Gastroesophageal sphincter (tissue), 4 donors: ENCODE measurements around the gene TBRG4. TPM values are rescaled to one million over a fixed set of nuclear protein-coding genes. Genes with fewer than 3 reads are reported as not detected.
A peak's percentile ranks its signal among the peaks of the same experiment; 100 is the strongest.

ENCODE experiments used
- ATAC-seq: fragments of 150-250 bp; one replicate; pipeline ENCODE4 v1.9.1; 2016; ENCODE audit warnings: mild to moderate bottlenecking, moderate library complexity
- H3K27ac ChIP-seq, 4 donors: fragments of 200-600 bp; sonication (generic) in 3 of 4; 1 replicate in 3 of 4; 2 replicates in 1 of 4; pipeline ENCODE4 v1.5.1; 2016 to 2019
- H3K27me3 ChIP-seq: fragments of 200-600 bp; sonication (generic); one replicate; pipeline ENCODE4 v1.5.1; 2019
- H3K36me3 ChIP-seq, 2 donors: fragments of 200-600 bp; sonication (generic); one replicate each; pipeline ENCODE4 v1.5.1; 2019; ENCODE audit warnings: control low read depth in 1 of 2
- H3K4me1 ChIP-seq, 3 donors: fragments of 200-600 bp; sonication (generic); 1 replicate in 2 of 3; 2 replicates in 1 of 3; pipeline ENCODE4 v1.5.1; 2016 to 2019; ENCODE audit warnings: control low read depth in 2 of 3
- H3K4me3 ChIP-seq, 2 donors: fragments of 200-600 bp; sonication (generic); one replicate each; pipeline ENCODE4 v1.5.1; 2019; ENCODE audit warnings: mild to moderate bottlenecking in 1 of 2, moderate library complexity in 1 of 2
- H3K9me3 ChIP-seq, 3 donors: fragments of 200-600 bp; sonication (generic); one replicate each; pipeline ENCODE4 v1.5.1; 2017 to 2019; ENCODE audit warnings: control low read depth in 2 of 3
- CTCF ChIP-seq, 4 experiments: fragments of 200-600 bp in 2 of 4; fragments of 450-650 bp in 2 of 4; sonication (generic) in 1 of 4; IDR thresholded peaks; one replicate each; pipeline ENCODE4 v1.5.1; 2017 to 2019; ENCODE audit warnings: antibody characterized with exemption in 4 of 4, mild to moderate bottlenecking in 2 of 4, moderate library complexity in 2 of 4
- EP300 ChIP-seq: sonication (generic); formaldehyde crosslinking; IDR thresholded peaks from one replicate; pipeline ENCODE4 v1.6.1; 2017; ENCODE audit warnings: antibody characterized with exemption, mild to moderate bottlenecking
- POLR2A ChIP-seq, 2 donors: fragments of 450-650 bp; IDR thresholded peaks; one replicate each; pipeline ENCODE4 v1.6.1; 2017; ENCODE audit warnings: antibody characterized with exemption in 2 of 2, mild to moderate bottlenecking in 2 of 2, moderate library complexity in 1 of 2
- POLR2AphosphoS5 ChIP-seq: sonication (generic); formaldehyde crosslinking; IDR thresholded peaks from one replicate; pipeline ENCODE4 v1.6.1; 2017; ENCODE audit warnings: antibody characterized with exemption
- WGBS, 2 donors: methylation state at CpG; one replicate each; pipeline ENCODE4 v1.1.5; 2018; ENCODE audit warnings: low coverage in 1 of 2; 5-methylcytosine and 5-hydroxymethylcytosine counted together
- total RNA-seq, 4 donors: library from RNA; depleted of rRNA; stranded (reverse); fragments of >200 nt; gene quantifications; one replicate each; pipeline ENCODE4 v1.1.0, GENCODE V29; 2016

TBRG4 gene
- total RNA-seq, 4 donors from 2014 or later: 38.7 to 66.6 (median 54.7) TPM

GRCh38 chr7:45138433-45139267, 27.2 kb upstream of the TBRG4 start:
- Histone ChIP-seq H3K9me3 (no peaks in the 10 kb centered on the region), H3K4me3 (no peak overlapping the region), H3K27ac (no peak overlapping the region), H3K4me1 (no peaks in the 10 kb centered on the region), H3K27me3 (peaks cover 5% of the 10 kb centered on the region), H3K36me3 (no peaks in the 10 kb centered on the region)
- no peak for ATAC-seq
- WGBS, 2 donors: 54 to 80% methylated on average over 6 to 7 of the region's 10 CpGs
- TF ChIP-seq EP300 (no peak), POLR2A (IDR thresholded peaks at IDR 0.05) (no peak), POLR2AphosphoS5 (no peak), CTCF (IDR thresholded peaks at IDR 0.05) (no peak)

- 25 to 38% methylated on average over 6 to 9 of the region's 9 CpGs for WGBS, 2 donors
- no peak overlapping the region for H3K4me3 ChIP-seq
- no peaks in the 10 kb centered on the region for H3K36me3 ChIP-seq
- H3K27me3 ChIP-seq: peaks cover 16% of the 10 kb centered on the region
- no peaks in the 10 kb centered on the region for H3K9me3 ChIP-seq
- no peaks in the 10 kb centered on the region for H3K4me1 ChIP-seq
- ATAC-seq: peak; percentile 72
- no peak overlapping the region for H3K27ac ChIP-seq
- no peak for TF ChIP-seq POLR2AphosphoS5
- TF ChIP-seq CTCF (IDR thresholded peaks at IDR 0.05): peak in 3 of 4 experiments; percentile 83 to 85 (median 83)
- TF ChIP-seq POLR2A (IDR thresholded peaks at IDR 0.05): no peak
- no peak for TF ChIP-seq EP300
Observed at GRCh38 chr7:45136106-45137060, 24.9 kb upstream of the TBRG4 start.

GRCh38 chr7:45133877-45134276, 22.4 kb upstream of the TBRG4 start:
- Histone ChIP-seq H3K4me1 (no peaks in the 10 kb centered on the region), H3K4me3 (no peak overlapping the region), H3K36me3 (no peaks in the 10 kb centered on the region), H3K9me3 (no peaks in the 10 kb centered on the region), H3K27me3 (peaks cover 16% of the 10 kb centered on the region), H3K27ac (no peak overlapping the region)
- TF ChIP-seq CTCF (IDR thresholded peaks at IDR 0.05): no peak
- WGBS, 2 donors: 97% methylated on average over 5 of the region's 7 CpGs; no CpG with 5 or more reads in 1 of the 2 donors
- no peak for ATAC-seq

- WGBS, 2 donors: 60% methylated on average over 1 of the region's 4 CpGs; no CpG with 5 or more reads in 1 of the 2 donors
- peaks cover 16% of the 10 kb centered on the region for H3K27me3 ChIP-seq
- H3K36me3 ChIP-seq: no peaks in the 10 kb centered on the region
- H3K4me1 ChIP-seq: no peaks in the 10 kb centered on the region
- no peaks in the 10 kb centered on the region for H3K9me3 ChIP-seq
- no peak overlapping the region for H3K4me3 ChIP-seq
- ATAC-seq: no peak
- TF ChIP-seq CTCF (IDR thresholded peaks at IDR 0.05): no peak
- TF ChIP-seq POLR2A (IDR thresholded peaks at IDR 0.05): no peak
- no peak for TF ChIP-seq EP300
- TF ChIP-seq POLR2AphosphoS5: no peak
- H3K27ac ChIP-seq: no peak overlapping the region
Observed at GRCh38 chr7:45133352-45133751, 21.9 kb upstream of the TBRG4 start.
